NT2/D1 (cell line): Measurements from ENCODE around the gene MTHFD2.
"Not testable (repeated sequence)": the region's sequence is repeated elsewhere in the genome, so short reads cannot be mapped to it uniquely, and the experiment has no call there.

Experiments used
- DNase-seq: peaks from one replicate; pipeline ENCODE4 v3.0.0-alpha.2; 2011; ENCODE audit warnings: low read depth, low spot score
- H3K27me3 ChIP-seq: 2 replicates; pipeline ENCODE4 v1.6.0; 2011; ENCODE audit warnings: mild to moderate bottlenecking; ENCODE audit not compliant: insufficient read length, insufficient read depth
- H3K36me3 ChIP-seq: 2 replicates; pipeline ENCODE4 v1.6.1; 2011; ENCODE audit warnings: mild to moderate bottlenecking, low read length, mixed read lengths; ENCODE audit not compliant: insufficient read depth, insufficient read length
- H3K4me1 ChIP-seq: 2 replicates; pipeline ENCODE4 v1.5.1; 2011; ENCODE audit not compliant: insufficient read depth, insufficient read length
- H3K4me3 ChIP-seq: 2 replicates; pipeline ENCODE4 v1.5.1; 2011; ENCODE audit warnings: low read depth; ENCODE audit not compliant: insufficient read length
- H3K9ac ChIP-seq: 2 replicates; pipeline ENCODE4 v1.6.0; 2011; ENCODE audit warnings: low read depth; ENCODE audit not compliant: insufficient read length
- H3K9me3 ChIP-seq: 2 replicates; pipeline ENCODE4 v1.5.1; 2011; ENCODE audit warnings: mild to moderate bottlenecking, low read length; ENCODE audit not compliant: insufficient read depth
- SUZ12 ChIP-seq: IDR thresholded peaks from 2 replicates; pipeline ENCODE4 v1.6.1; 2011; ENCODE audit not compliant: insufficient read length, insufficient read depth; ENCODE audit errors: extremely low read depth
- YY1 ChIP-seq: IDR thresholded peaks from 2 replicates; pipeline ENCODE4 v1.6.1; 2011; ENCODE audit not compliant: insufficient read length, insufficient read depth
- ZNF274 ChIP-seq: IDR thresholded peaks from 2 replicates; pipeline ENCODE4 v1.6.1; 2011; ENCODE audit warnings: mild to moderate bottlenecking, low read depth, low read length

MTHFD2 gene

DNA sequence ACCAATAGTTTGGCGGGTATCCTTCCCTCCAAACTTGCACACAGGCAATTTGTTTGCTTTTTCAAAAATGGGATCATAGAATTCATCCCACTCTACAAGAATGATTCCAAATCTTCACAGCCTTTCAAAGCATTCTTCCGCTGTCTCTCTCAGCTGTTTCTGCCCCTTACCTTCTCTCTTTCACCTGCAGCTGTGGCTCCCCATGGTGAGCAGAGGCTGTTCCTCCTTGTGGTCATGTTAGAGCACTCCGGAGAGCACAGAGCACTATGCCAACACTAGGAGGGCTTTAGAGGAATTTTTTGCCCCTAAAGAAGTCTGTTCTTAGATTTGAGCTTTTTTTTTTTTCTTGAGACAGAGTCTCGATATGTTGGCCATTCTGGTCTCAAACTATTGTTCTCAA lies 30.4 kb downstream of the MTHFD2 start:
- TF ChIP-seq SUZ12 (no peak), YY1 (no peak), ZNF274 (no peak)
- Histone ChIP-seq H3K27me3 (no peaks in the 10 kb centered on the region), H3K9ac (no peak overlapping the region), H3K4me1 (peaks cover 3% of the 10 kb centered on the region), H3K9me3 (no peaks in the 10 kb centered on the region), H3K4me3 (no peak overlapping the region), H3K36me3 (no peaks in the 10 kb centered on the region)
- no peak for DNase-seq

DNA sequence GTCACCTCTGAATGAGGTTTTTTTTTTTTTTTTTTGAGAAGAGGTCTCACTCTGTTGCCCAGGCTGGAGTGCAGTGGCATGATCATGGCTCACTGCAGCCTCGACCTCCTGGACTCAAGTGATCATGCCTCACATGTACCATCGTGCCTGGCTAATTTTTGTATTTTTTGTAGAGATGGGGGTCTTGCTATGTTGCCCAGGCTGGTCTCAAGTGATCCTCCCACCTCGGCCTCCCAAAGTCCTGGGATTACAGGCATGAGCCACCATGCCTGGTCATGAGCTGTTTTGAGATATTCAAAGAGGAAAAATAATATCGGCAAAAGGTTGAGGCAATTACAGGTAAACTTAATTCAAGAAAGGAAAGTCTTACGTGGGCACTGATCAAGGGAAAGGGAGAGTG lies 31.4 kb downstream of the MTHFD2 start:
- H3K4me3 ChIP-seq, H3K9me3 ChIP-seq, H3K27me3 ChIP-seq, H3K36me3 ChIP-seq, H3K9ac ChIP-seq, DNase-seq, H3K4me1 ChIP-seq: not testable (repeated sequence)

DNA sequence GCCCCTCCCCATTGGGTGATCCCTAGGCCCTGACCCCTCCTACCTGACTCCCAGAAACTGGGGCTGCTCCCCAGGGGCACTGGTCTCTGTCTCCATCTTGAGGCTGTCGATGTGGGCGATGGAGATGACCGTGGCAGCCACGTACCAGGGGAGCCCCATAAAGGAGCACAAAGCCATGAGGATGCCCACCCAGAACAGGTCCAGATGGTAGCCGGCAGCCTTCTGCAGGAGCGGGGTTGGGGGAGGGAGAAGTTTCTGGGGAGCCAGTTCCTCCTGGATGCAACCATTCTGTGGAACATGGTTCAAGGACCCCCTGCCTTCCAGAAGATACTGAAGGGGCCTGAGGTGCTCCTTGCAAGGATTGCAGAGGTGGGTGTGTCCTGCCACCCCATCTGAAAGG lies 34.0 kb downstream of the MTHFD2 start:
- Histone ChIP-seq H3K9ac (no peak overlapping the region), H3K4me1 (peaks cover 3% of the 10 kb centered on the region), H3K27me3 (no peaks in the 10 kb centered on the region), H3K9me3 (no peaks in the 10 kb centered on the region), H3K36me3 (no peaks in the 10 kb centered on the region), H3K4me3 (no peak overlapping the region)
- DNase-seq = no peak
- no peak for TF ChIP-seq YY1

DNA sequence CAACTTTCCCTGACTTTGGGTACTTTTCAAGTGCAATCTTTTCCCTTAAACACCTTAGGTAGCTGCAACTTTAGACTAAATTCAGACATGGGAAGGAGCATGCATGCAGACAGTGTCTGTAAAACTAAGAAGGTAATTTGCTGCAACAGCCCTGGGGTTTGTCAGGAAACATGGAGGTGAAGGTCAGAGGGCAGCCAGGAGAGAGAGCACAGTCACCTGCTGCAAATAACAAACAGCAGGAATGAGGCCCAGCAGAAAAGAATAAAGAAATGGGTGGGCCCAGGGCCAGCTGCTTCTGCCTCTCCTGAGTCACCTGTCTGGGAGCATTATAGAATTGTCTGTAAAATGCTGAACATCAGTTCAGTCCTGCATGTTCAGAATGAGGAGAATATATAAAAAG lies 35.2 kb downstream of the MTHFD2 start:
- Histone ChIP-seq H3K27me3 (no peaks in the 10 kb centered on the region), H3K36me3 (no peaks in the 10 kb centered on the region), H3K4me1 (peaks cover 2% of the 10 kb centered on the region), H3K4me3 (no peak overlapping the region), H3K9me3 (no peaks in the 10 kb centered on the region), H3K9ac (no peak overlapping the region)
- DNase-seq = no peak
- no peak for TF ChIP-seq SUZ12

DNA sequence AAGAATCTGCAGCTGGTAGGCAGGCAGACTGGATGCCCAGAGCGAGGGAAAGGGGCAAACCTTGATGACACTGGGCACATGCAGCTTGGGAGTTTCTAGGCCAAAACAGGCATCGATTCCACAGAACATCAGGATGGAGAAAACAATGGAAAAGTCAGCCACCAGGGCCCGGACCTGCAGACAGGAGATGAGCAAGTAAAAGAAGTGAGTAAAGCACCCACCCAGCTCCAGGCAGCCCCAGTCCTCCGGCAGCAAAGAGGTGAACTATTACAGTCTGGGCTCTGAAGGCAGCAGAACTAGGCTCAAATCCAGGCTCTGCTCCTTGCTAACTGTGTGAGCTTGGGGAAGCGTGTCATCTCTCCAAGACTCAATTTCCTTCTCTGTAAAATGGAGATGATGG lies 36.6 kb downstream of the MTHFD2 start:
- H3K27me3 ChIP-seq = no peaks in the 10 kb centered on the region
- TF ChIP-seq SUZ12 (no peak), YY1 (no peak), ZNF274 (no peak)
- H3K4me1 ChIP-seq = no peaks in the 10 kb centered on the region
- H3K36me3 ChIP-seq = no peaks in the 10 kb centered on the region
- no peak for DNase-seq
- no peak overlapping the region for H3K9ac ChIP-seq
- no peak overlapping the region for H3K4me3 ChIP-seq
- H3K9me3 ChIP-seq = no peaks in the 10 kb centered on the region

DNA sequence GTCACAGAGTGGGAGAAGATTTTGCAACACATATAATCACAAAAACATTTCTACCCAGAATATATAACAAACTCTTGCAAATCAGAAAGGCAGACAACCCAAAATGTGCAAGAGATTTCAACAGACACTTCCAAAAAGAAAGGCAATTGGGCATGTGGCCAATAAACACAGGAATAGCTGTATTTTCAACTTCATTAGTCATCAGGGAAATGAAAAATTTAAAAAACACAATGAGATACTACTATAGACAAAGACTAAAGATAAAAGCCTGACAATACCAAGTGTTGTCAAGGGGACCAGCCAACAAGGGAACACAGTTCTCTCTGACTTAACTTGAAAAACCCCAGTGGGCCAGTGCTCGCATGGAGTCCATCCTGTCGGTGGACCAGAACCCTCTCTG lies 40.5 kb downstream of the MTHFD2 start:
- Histone ChIP-seq H3K4me1 (no peaks in the 10 kb centered on the region), H3K27me3 (no peaks in the 10 kb centered on the region), H3K9ac (no peak overlapping the region), H3K36me3 (no peaks in the 10 kb centered on the region), H3K9me3 (no peaks in the 10 kb centered on the region), H3K4me3 (no peak overlapping the region)
- no peak for DNase-seq
- TF ChIP-seq ZNF274 (no peak), SUZ12 (no peak), YY1 (no peak)

DNA sequence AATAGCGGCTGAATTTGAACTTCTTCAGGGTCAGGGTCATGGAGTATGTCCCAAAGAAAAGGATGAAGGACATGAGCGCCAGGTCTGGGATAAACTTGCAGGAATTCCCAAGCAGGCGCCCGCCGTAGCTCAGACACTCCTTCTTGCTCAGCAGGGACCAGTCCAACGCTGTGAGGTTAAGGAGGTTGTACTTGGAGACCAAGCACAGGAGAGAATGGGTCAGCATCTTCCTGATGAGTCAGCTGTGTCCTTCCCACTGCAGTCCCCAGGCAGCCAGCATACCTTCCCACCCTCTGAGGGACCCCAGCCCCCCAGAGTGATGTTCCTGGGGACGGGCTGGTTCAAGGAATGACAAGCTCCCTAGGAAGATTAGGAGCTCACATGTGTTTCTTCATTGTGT lies 40.9 kb downstream of the MTHFD2 start:
- no peaks in the 10 kb centered on the region for H3K9me3 ChIP-seq
- no peaks in the 10 kb centered on the region for H3K27me3 ChIP-seq
- no peak overlapping the region for H3K9ac ChIP-seq
- no peaks in the 10 kb centered on the region for H3K36me3 ChIP-seq
- H3K4me1 ChIP-seq = no peaks in the 10 kb centered on the region
- no peak overlapping the region for H3K4me3 ChIP-seq
- DNase-seq = no peak
- TF ChIP-seq YY1 (no peak), ZNF274 (no peak), SUZ12 (no peak)

DNA sequence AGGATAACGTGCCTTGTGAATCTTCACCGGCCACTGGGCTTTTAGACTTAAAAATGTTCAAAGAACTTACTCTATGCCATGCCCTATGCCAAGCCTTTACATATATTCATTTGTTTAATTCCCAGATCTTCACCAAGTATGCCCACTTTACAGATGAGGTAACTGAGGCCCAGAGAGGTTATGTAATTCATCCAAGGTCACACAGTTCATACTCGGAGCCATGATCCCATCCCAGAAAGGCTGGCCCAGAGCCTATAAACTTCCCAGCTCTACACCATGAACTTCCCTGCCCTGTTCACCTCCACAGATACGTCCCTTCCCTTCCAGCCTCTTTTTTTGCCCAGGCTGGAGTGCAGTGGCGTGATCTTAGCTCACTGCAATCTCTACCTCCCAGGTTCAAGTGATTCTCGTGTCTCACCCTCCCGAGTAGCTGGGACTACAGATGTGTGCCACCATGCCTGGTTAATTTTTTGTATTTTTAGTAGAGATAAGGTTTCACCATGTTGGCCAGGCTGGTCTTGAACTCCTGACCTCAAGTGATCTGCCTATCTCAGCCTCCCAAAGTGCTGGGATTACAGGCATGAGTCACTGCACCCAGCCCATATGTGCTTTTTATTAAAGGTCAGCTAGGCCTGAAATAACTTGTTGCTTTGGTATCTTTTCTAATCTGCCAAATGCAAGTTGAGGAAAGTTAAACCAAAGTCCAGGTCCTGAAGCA lies 44.1 kb downstream of the MTHFD2 start:
- no peaks in the 10 kb centered on the region for H3K4me1 ChIP-seq
- no peak overlapping the region for H3K9ac ChIP-seq
- no peak for DNase-seq
- H3K9me3 ChIP-seq = no peaks in the 10 kb centered on the region
- no peaks in the 10 kb centered on the region for H3K27me3 ChIP-seq
- H3K36me3 ChIP-seq = no peaks in the 10 kb centered on the region
- H3K4me3 ChIP-seq = no peak overlapping the region
- TF ChIP-seq YY1 (no peak), SUZ12 (no peak), ZNF274 (no peak)
